ENCODE measurements around the gene MAML3. TPM values are rescaled to one million over a fixed set of nuclear protein-coding genes. Genes with fewer than 3 reads are reported as not detected.

MAML3 gene
- total and polyA plus RNA-seq, 12 donors: 1.1 to 4.6 (median 2.6) TPM

- DNase-seq (peak; percentile 19 to 66), ATAC-seq (peak; percentile 44 to 94 (median 89))
- no peak overlapping the region for H3K27ac ChIP-seq
- H3K9me3 ChIP-seq: peaks cover 0 to 12% (median 0%) of the 10 kb centered on the region in 11 donors
- H3K4me1 ChIP-seq: peaks cover 0 to 12% (median 0%) of the 10 kb centered on the region in 9 donors
- no peaks in the 10 kb centered on the region for H3K27me3 ChIP-seq
- H3K36me3 ChIP-seq: no peaks in the 10 kb centered on the region
- intact Hi-C loops (cut with DNase I): loop anchor here in 9 of 10 donors (1.0 to 10.0 kb wide), 9 partner anchors 139 to 319 kb away; partner anchors contain the start of gene MAML3 (in 1 of the 9)
- peak overlapping the region in 1 of 10 donors; percentile 17 for H3K4me3 ChIP-seq
- peak; percentile 29 to 73 (median 65) for TF ChIP-seq CTCF (IDR thresholded peaks at IDR 0.05)
- WGBS, 2 donors: 59 to 63% methylated on average over 11 of the region's 11 CpGs
Observed at GRCh38 chr4:140012688-140013486, 141.1 kb downstream of the MAML3 start.

GRCh38 chr4:140005699-140006098 is 148.3 kb downstream of the MAML3 start:
- Histone ChIP-seq H3K9me3 (no peaks in the 10 kb centered on the region), H3K36me3 (no peaks in the 10 kb centered on the region), H3K27ac (no peak overlapping the region), H3K4me3 (no peak overlapping the region), H3K27me3 (no peaks in the 10 kb centered on the region), H3K4me1 (peaks cover 6 to 36% (median 18%) of the 10 kb centered on the region in 9 donors)
- ATAC-seq: no peak
- intact Hi-C loops (cut with DNase I): loop anchor here in 4 of 10 donors (2.0 to 10.0 kb wide), 5 partner anchors 81 to 271 kb away; partner anchors contain the start of gene MAML3 (in 1 of the 4)
- no peak for TF ChIP-seq CTCF (IDR thresholded peaks at IDR 0.05)
- no peak for DNase-seq
- 76 to 86% methylated on average over 4 of the region's 4 CpGs for WGBS, 2 donors

GRCh38 chr4:140004922-140005627 is 148.9 kb downstream of the MAML3 start:
- DNase-seq (no peak), ATAC-seq (peak in 4 of 8 donors; percentile 50 to 60 (median 53))
- Histone ChIP-seq H3K27ac (peak overlapping the region in 8 of 10 donors; percentile 8 to 73 (median 58)), H3K36me3 (no peaks in the 10 kb centered on the region), H3K4me1 (peaks cover 6 to 36% (median 18%) of the 10 kb centered on the region in 9 donors), H3K27me3 (no peaks in the 10 kb centered on the region), H3K9me3 (no peaks in the 10 kb centered on the region), H3K4me3 (peak overlapping the region in 9 of 10 donors; percentile 38 to 55 (median 51))
- intact Hi-C loops (cut with DNase I): loop anchor here in 4 of 10 donors (2.0 to 10.0 kb wide), 6 partner anchors 80 to 270 kb away; partner anchors contain the start of gene MAML3 (in 1 of the 4)
- no peak for TF ChIP-seq CTCF (IDR thresholded peaks at IDR 0.05)
- WGBS, 2 donors: 59 to 64% methylated on average over 2 of the region's 2 CpGs

- Histone ChIP-seq H3K36me3 (no peaks in the 10 kb centered on the region), H3K27ac (peak overlapping the region in 8 of 10 donors; percentile 8 to 73 (median 58)), H3K9me3 (no peaks in the 10 kb centered on the region), H3K4me3 (peak overlapping the region in 9 of 10 donors; percentile 38 to 55 (median 51)), H3K4me1 (peaks cover 6 to 40% (median 18%) of the 10 kb centered on the region in 9 donors), H3K27me3 (no peaks in the 10 kb centered on the region)
- intact Hi-C loops (cut with DNase I): loop anchor here in 3 of 10 donors (2.0 to 10.0 kb wide), 5 partner anchors 80 to 270 kb away; partner anchors contain the start of gene MAML3 (in 1 of the 3)
- 11 to 13% methylated on average over 14 of the region's 14 CpGs for WGBS, 2 donors
- peak; percentile 85 to 96 (median 93) for ATAC-seq
- DNase-seq: peak; percentile 46 to 64
- TF ChIP-seq CTCF (IDR thresholded peaks at IDR 0.05): no peak
Observed at GRCh38 chr4:140004549-140004895, 149.5 kb downstream of the MAML3 start.

Data from heart right ventricle (tissue), 16 donors.